Measurements from ENCODE around the gene ARHGDIB. TPM values are rescaled to one million over a fixed set of nuclear protein-coding genes. Genes with fewer than 3 reads are reported as not detected.

The ARHGDIB gene
- total RNA-seq, 1 donor from 2014 or later: 19.0 TPM

- no peaks in the 10 kb centered on the region for H3K27me3 Mint-ChIP-seq (ENCODE audit: low read depth, unreplicated experiment)
- H3K4me3 Mint-ChIP-seq (ENCODE audit: unreplicated experiment): no peak overlapping the region
- H4K20me1 ChIP-seq (ENCODE audit: insufficient read depth, low read length): no peaks in the 10 kb centered on the region
Observed at GRCh38 chr12:14907953-14908352, 53.4 kb downstream of the ARHGDIB start.

DNA sequence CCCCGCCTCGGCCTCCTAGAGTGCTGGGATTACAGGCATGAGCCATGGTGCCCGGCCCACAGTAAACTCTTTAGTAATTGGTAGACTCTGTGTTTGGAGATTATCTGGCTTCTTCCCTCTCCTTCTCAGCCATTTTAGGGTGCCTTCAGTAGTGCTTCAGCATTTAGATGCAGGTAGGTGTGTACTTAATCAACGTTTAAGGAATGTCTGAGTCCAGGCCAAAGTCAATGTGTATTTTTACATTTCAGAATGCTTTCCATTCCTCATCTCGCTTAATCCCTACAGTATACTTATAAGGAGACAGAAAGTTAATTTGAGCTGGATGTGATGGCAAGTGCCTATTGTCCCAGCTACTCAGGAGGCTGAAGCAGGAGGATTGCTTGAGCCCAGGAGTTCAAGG lies 55.3 kb downstream of the ARHGDIB start:
- H3K9ac ChIP-seq (ENCODE audit: low read length): no peak overlapping the region
- Mint-ChIP-seq H3K4me1 (ENCODE audit: low read depth, unreplicated experiment) (peaks cover 9% of the 10 kb centered on the region), H3K27me3 (ENCODE audit: low read depth, unreplicated experiment) (no peaks in the 10 kb centered on the region), H3K36me3 (ENCODE audit: low read depth, unreplicated experiment) (no peaks in the 10 kb centered on the region), H3K27ac (ENCODE audit: unreplicated experiment) (no peak overlapping the region), H3K9me3 (ENCODE audit: unreplicated experiment) (peaks cover 2% of the 10 kb centered on the region), H3K4me3 (ENCODE audit: unreplicated experiment) (no peak overlapping the region)
- H3K27ac ChIP-seq (ENCODE audit: low read depth, low read length): no peak overlapping the region
- no peak overlapping the region for H3K4me3 ChIP-seq (ENCODE audit: insufficient read depth, low read depth, low read length)
- no peaks in the 10 kb centered on the region for H3K27me3 ChIP-seq (ENCODE audit: insufficient read depth, low read length)
- no peaks in the 10 kb centered on the region for H3K79me2 ChIP-seq (ENCODE audit: insufficient read depth, low read length)
- H3K4me1 ChIP-seq (ENCODE audit: insufficient read depth, low read length): peaks cover 12% of the 10 kb centered on the region
- no peak for TF ChIP-seq CTCF (IDR thresholded peaks at IDR 0.05; ENCODE audit: insufficient read depth, low read depth, low read length)
- TF ChIP-seq EZH2 (IDR thresholded peaks at IDR 0.05; ENCODE audit: insufficient read depth, low read length): no peak
- no peaks in the 10 kb centered on the region for H3K36me3 ChIP-seq (ENCODE audit: insufficient read depth, low read length)
- no peaks in the 10 kb centered on the region for H3K9me3 ChIP-seq (ENCODE audit: insufficient read depth, low read depth, low read length)
- no peaks in the 10 kb centered on the region for H4K20me1 ChIP-seq (ENCODE audit: insufficient read depth, low read length)
- no peak overlapping the region for H2AFZ ChIP-seq (ENCODE audit: low read depth, low read length)
- DNase-seq (ENCODE audit: low read depth) (no peak), FAIRE-seq (no peak)
- no peak overlapping the region for H3K4me2 ChIP-seq (ENCODE audit: low read length)

More at GRCh38 chr12:14907953-14908352, 53.4 kb downstream of the ARHGDIB start:
- Mint-ChIP-seq H3K36me3 (ENCODE audit: low read depth, unreplicated experiment) (no peaks in the 10 kb centered on the region), H3K27ac (ENCODE audit: unreplicated experiment) (no peak overlapping the region), H3K9me3 (ENCODE audit: unreplicated experiment) (peaks cover 2% of the 10 kb centered on the region), H3K4me1 (ENCODE audit: low read depth, unreplicated experiment) (peaks cover 9% of the 10 kb centered on the region)
- FAIRE-seq (no peak), DNase-seq (ENCODE audit: low read depth) (no peak)
- TF ChIP-seq EZH2 (IDR thresholded peaks at IDR 0.05; ENCODE audit: insufficient read depth, low read length): no peak
- TF ChIP-seq CTCF (IDR thresholded peaks at IDR 0.05; ENCODE audit: insufficient read depth, low read depth, low read length): no peak
- Histone ChIP-seq H3K4me2 (ENCODE audit: low read length) (no peak overlapping the region), H3K36me3 (ENCODE audit: insufficient read depth, low read length) (no peaks in the 10 kb centered on the region), H3K9me3 (ENCODE audit: insufficient read depth, low read depth, low read length) (no peaks in the 10 kb centered on the region), H3K79me2 (ENCODE audit: insufficient read depth, low read length) (no peaks in the 10 kb centered on the region), H3K4me3 (ENCODE audit: insufficient read depth, low read depth, low read length) (no peak overlapping the region), H3K9ac (ENCODE audit: low read length) (no peak overlapping the region), H3K4me1 (ENCODE audit: insufficient read depth, low read length) (peaks cover 12% of the 10 kb centered on the region), H3K27ac (ENCODE audit: low read depth, low read length) (no peak overlapping the region), H3K27me3 (ENCODE audit: insufficient read depth, low read length) (no peaks in the 10 kb centered on the region), H2AFZ (ENCODE audit: low read depth, low read length) (no peak overlapping the region)

GRCh38 chr12:14905269-14906004 lies 56.0 kb downstream of the ARHGDIB start:
- Histone ChIP-seq H3K36me3 (ENCODE audit: insufficient read depth, low read length) (no peaks in the 10 kb centered on the region), H3K4me2 (ENCODE audit: low read length) (no peak overlapping the region), H4K20me1 (ENCODE audit: insufficient read depth, low read length) (no peaks in the 10 kb centered on the region), H3K9me3 (ENCODE audit: insufficient read depth, low read depth, low read length) (no peaks in the 10 kb centered on the region), H3K9ac (ENCODE audit: low read length) (no peak overlapping the region), H3K79me2 (ENCODE audit: insufficient read depth, low read length) (no peaks in the 10 kb centered on the region), H3K4me3 (ENCODE audit: insufficient read depth, low read depth, low read length) (no peak overlapping the region), H2AFZ (ENCODE audit: low read depth, low read length) (no peak overlapping the region), H3K4me1 (ENCODE audit: insufficient read depth, low read length) (peaks cover 6% of the 10 kb centered on the region), H3K27me3 (ENCODE audit: insufficient read depth, low read length) (no peaks in the 10 kb centered on the region), H3K27ac (ENCODE audit: low read depth, low read length) (no peak overlapping the region)
- peaks cover 6% of the 10 kb centered on the region for H3K4me1 Mint-ChIP-seq (ENCODE audit: low read depth, unreplicated experiment)
- no peak overlapping the region for H3K27ac Mint-ChIP-seq (ENCODE audit: unreplicated experiment)
- H3K27me3 Mint-ChIP-seq (ENCODE audit: low read depth, unreplicated experiment): no peaks in the 10 kb centered on the region
- H3K36me3 Mint-ChIP-seq (ENCODE audit: low read depth, unreplicated experiment): no peaks in the 10 kb centered on the region
- DNase-seq (ENCODE audit: low read depth): no peak
- FAIRE-seq: no peak
- H3K4me3 Mint-ChIP-seq (ENCODE audit: unreplicated experiment): no peak overlapping the region
- TF ChIP-seq CTCF (IDR thresholded peaks at IDR 0.05; ENCODE audit: insufficient read depth, low read depth, low read length) (no peak), EZH2 (IDR thresholded peaks at IDR 0.05; ENCODE audit: insufficient read depth, low read length) (no peak)
- peaks cover 2% of the 10 kb centered on the region for H3K9me3 Mint-ChIP-seq (ENCODE audit: unreplicated experiment)

Data from astrocyte (in vitro differentiated cells and primary cell).